HG03280 (cell line): ENCODE results near the gene TEX2.

ENCODE experiments used
- ATAC-seq: cut with Tn5 transposase; IDR thresholded peaks from one replicate; pipeline ENCODE4 v1.9.1; 2021; ENCODE audit warnings: mild to moderate bottlenecking, moderate library complexity; ENCODE audit not compliant: unreplicated experiment

The TEX2 gene

DNA sequence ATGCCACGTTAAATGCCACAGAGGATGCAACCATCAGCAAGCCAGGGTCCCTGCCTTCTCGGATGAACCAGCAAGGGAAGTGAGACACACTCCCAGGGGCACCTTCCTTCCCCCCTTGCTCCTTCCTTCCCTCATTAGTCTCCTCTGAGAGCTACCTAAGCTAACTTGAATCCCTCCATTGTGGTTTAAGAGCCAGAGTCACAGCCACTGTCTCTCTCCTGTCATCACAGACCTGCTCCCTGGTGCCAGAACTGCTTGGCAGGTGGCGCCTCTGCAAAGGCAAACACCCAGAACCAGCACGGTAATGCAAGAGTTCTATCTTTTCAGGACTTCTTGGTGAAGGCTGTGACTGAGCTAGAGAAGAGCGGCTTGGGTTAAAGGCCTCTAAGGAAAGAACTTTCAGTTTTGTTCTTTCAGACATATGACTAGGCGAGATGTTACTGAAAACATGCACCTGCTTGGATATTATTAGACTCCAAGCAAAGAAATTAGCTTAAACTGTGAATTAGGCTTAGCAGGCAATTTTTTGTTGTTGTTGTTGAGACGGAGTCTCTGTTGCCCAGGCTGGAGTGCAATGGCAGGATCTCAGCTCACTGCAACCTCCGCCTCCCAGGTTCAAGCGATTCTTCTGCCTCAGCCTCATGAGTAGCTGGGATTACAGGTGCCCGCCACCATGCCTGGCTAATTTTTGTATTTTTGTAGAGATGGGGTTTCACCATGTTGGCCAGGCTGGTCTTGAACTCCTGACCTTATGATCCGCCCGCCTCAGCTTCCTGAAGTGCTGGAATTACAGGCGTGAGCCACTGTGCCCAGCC lies 141.9 kb downstream of the TEX2 start:
- peak; percentile 82 for ATAC-seq

DNA sequence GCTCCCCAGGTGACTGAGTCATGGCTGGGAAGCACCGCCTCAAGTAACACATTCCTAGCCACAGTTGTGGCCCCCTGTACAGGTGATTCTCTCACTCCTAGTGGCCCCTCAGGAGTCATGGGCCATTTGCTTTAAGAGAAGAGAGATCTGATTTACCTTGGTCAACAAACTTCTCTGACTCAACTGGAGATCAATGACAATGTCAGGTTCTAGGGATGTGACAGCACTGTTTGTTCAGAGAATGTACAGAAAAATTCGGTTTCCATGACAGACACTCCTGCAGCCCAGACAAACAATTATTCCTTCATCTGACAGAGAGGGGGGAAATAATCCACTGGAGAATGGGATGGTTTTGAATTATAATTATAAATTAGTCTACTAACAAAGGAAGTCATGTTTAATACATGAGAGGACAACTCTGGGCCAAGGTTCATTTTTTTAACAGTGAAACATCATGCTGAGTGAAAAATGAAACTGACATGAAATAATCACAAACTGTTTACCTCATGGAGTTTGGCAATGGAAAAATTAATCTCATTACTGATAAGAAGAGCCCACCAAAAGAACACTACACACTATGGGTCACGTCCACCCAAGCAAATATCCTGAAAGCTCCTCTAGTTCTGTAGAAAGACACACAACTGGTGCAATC lies 142.8 kb downstream of the TEX2 start:
- no peak for ATAC-seq

DNA sequence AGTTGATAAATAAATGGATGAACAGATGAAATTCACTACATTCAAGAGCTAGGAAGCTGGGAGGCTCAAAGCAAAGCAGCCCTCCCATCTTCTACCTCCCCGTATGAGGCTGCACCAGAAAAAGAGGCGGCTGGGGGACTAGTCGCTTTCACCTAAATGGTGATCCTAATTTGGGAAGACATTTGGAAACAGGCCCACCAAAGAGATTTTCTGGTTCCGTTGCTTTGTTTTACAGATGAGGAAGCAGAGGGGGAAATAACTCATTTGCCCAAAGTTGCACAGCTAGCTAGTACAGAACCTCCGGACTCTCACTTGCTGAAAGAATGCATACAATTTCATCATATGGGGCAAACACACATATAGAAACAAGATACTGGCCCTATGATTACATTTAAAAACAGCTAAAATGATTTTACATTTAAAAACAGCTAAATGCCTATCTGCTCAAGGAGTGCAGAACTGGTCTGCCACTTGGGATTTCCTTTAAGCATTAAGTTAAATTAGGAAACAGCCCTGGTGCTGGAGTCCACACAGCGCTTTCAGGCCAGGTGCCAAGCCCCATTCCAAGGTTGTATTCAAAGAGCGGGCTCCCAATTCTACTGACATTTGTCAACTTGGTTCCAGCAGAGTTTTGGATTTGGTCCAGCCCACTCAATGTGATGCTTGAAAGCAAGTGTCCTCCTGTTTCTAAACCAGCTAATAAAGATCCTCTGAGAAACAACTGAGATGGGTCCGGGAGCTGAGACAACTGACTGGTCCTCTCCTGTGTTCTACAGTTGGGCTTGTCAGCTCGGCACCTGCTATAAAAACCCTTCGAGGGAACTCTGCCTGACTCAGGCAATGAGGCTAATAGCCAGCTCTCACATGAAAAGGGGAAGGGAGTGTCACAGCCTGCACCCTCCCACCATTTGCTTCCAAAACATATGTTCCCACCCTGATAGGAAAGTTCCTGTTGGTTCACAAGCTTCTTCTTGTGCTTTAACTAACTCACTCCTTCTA lies 144.8 kb downstream of the TEX2 start:
- no peak for ATAC-seq

DNA sequence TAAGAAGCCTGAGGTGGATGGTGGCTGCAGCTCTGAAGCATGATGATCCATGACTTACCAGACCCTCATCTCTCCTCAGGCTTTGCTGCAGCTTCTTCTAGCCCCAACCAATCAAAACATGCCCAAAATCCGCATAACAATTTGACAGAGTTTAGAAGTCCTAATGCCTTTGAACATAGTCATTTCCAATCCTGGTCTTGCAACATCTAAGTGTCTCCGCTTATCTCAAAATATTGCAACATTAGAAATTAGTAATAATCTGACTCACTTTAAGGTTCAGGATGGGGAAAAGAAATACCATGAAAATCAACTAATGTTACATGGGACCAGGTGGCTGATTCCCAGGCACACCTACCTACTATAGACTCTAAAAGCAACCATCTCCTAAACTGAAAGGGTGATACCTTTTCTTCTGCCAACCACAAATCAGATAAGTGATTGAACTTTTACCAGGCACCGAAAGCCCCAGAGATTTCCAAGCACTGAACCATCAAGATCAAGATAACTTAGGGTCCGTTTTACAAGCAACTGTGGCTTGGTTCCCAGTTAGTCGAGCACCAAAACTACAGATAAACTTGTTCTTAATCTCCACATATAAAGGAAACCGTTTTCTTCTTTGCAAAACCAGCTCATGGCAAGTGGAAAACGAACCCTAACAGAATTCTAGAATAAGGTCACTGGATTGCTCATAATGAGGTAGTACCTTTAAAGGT lies 147.1 kb downstream of the TEX2 start:
- ATAC-seq = no peak

DNA sequence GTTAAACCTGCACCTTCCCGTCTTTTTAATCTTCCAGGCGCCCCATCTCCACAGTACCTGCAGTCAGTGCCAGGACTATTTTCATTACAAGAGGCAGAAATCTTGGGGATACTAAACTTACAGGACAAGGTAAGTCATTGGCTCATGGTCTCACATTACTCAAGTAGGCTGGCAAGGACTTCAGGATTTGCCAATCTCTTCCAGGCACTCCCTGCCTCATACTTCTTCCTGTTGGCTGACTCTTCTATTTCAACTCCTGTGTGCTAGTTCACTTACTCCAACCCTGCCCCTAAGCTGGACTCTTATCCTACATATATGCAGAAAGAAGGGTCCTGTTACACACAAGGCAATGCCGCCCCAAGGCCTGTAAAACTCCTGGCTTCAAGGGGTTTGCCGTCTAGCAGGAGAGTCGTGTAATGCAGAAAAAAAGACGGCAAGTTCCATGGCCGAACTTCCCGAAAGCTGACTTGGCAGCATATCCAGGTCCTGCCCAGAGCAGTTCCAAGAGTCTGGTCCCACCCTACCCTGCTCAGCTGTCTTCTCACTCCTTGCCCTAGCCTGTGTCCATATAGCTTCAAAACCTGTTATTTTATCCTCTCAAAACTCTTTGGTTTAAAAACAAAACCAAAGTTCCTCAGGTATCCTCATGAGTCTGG lies 147.9 kb downstream of the TEX2 start:
- ATAC-seq = no peak

DNA sequence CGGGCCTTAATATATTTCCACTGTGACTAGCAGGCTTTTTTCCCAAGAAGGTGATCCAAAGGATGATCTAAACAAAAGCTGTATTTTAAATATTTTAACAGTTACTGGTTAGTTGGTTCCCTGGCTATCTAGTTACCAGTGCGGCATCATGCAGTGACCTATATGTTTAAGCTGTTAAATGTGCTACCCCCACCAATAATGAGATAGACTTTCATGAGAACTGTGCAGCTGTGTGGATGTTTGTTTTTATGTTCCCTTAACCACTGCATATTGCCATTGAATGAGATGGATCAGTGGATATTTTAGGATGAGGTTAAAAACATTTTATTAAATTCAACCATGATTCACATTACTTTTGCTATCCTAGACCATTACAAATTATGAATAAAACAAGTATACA lies 150.1 kb downstream of the TEX2 start:
- no peak for ATAC-seq

DNA sequence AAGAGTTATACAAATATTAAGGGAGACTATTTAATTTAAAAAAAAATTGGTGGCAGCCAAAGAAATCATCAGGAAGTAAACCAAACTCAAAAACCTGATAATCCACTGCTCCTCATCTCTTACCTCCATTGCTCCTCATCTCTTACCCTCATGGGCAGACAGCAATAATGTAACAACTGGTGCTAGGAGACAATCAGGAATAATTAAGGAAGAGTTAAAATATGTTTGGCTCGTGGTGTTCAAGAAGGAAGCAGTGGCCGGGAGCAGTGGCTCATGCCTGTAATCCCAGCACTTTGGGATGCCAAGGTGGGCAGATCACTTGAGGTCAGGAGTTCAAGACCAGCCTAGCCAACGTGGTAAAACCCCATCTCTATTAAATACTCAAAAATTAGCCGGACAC lies 151.2 kb downstream of the TEX2 start:
- ATAC-seq = no peak

DNA sequence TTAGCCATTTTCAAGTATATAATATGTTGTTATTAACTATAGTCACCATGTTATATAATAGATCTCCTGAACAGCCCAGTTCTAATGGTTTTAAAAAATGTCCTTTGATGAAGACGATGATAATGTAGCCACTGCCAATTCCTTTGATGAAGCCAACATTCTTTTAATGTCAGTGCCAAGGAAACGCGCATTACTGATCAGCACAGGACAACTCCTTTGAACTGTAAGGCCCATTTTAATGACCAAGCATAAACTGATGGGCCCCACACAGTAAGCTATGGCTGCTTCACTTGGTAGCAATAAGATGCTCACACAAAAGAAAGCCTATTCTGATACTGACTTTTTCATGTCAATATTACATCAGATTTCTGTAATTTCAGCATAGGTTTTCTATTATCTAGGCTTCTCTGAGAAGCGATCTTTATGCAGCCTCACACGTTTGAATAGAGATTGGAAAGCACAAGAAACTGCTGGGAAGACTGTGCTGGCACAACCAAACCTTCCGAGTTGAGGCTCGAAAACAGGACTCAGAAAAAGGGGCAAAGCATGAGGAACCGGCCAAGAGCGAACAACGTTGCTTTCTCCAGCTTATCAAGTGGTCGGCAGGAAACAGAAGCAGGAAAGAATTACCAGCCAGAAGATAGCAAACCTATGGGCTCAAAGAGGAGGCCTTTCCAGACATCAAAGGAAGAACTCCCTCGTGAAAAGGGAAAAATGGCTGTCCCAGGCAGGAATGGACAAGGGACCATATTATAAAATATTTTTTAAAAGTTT lies 152.5 kb downstream of the TEX2 start:
- no peak for ATAC-seq

DNA sequence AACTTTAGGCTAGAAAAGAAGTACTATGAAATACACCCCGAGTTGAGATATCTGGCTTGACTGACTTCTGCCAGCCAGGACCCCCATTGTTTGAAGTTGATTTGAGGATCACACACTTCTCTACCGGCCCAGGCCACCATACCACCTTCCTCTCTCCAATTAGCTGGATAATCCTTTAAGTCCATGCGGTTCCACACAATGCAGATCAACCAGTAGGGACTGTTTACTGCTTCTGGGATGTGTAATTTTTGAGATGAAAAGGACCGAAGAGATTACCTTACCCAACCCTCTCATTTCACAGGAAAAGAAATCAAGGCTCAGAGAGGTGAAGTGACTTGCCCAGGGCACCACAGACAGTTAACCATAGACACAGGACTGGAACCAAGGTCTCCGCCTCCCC lies 153.7 kb downstream of the TEX2 start:
- ATAC-seq = no peak

DNA sequence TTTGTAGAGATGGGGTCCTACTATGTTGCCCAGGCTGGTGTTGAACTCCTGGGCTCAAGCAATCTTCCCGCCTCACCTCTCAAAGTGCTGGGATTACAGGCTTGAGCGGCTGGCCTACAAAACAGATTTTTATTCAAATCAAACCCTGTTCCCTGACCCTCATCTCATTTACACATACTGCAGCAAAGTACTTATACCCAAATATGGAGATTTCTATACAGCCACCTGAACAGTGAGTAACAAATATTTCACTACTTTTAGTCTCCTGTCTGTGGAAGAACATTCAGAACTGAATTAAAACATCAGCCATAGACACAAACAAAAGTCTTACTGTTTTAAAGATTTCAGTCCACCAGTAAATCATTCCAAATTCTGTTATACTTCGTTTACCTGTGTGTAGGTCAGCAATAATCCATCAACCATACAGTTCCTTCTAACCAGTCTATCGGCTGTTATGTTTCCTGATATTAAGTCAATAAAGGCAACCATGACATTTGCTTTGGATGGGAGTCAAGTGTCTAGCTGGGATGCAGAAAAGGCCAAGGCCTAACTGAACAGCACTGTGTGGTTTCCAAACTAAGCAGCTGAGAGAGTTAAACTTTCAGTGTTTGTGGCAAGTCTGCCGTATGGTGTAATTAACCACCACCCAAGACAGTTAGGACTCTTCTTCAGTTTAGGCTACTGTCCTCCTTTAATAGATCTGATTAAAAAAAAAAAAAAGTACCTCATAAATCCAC lies 155.4 kb downstream of the TEX2 start:
- no peak for ATAC-seq

DNA sequence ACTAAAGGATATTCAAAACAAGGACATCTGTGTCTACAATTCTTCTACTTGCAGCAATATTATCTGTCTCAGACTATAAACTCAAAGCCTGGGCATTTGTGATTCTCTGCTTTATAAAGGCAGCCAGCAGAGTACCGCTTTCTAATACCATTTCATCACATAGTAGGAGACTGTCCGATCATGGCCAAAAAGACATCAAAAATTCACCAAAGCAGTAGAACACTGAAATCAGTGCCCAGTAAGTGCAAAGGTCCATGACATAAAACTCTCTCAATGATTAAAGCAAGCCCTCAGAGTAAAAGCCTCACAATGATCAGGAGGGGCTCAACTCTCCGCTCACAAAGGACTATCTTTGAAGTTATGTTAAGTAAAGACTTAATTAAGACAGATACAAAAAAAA lies 156.1 kb downstream of the TEX2 start:
- no peak for ATAC-seq

DNA sequence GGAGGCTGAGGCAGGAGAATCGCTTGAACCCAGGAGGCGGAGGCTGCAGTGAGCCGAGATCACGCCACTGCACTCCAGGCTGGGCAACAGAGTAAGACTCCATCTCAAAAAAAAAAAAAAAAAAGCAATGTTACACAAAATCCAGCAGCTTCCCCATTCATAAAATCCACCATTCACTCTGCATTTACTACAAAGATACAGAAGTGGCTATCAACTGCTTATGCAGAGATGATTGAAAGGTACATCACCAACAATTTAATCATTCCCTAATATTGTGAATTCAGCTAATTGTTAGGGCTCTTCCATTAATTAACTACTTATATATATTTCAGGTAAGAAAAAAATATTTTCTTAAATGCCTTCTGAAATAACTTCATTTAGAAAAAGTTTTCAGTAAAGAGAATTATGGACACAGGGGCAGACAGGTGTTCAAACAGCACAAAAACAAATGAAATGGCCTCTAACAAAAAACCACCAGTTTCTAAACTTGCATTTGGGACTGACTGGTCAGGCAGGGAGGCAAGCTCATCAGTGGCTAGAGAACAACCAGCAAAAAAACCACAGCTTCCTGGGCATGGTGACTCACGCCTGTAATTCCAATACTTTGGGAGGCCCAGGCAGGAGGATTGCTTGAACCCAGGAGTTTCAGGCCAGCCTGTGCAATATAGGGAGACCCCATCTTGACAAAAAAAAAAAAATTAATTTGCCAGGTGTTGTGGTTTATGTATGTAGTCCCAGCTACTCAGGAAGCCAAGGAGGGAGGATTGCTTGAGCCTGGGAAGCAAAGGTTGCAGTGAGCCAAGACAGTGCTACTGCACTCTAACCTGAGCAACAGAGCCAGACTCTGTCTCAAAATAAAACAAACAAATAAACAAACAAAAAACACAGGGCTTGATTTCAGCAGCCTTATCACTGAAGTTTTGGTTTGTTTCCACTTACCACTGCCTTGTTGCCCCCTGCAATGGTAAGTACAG lies 159.4 kb downstream of the TEX2 start:
- no peak for ATAC-seq

DNA sequence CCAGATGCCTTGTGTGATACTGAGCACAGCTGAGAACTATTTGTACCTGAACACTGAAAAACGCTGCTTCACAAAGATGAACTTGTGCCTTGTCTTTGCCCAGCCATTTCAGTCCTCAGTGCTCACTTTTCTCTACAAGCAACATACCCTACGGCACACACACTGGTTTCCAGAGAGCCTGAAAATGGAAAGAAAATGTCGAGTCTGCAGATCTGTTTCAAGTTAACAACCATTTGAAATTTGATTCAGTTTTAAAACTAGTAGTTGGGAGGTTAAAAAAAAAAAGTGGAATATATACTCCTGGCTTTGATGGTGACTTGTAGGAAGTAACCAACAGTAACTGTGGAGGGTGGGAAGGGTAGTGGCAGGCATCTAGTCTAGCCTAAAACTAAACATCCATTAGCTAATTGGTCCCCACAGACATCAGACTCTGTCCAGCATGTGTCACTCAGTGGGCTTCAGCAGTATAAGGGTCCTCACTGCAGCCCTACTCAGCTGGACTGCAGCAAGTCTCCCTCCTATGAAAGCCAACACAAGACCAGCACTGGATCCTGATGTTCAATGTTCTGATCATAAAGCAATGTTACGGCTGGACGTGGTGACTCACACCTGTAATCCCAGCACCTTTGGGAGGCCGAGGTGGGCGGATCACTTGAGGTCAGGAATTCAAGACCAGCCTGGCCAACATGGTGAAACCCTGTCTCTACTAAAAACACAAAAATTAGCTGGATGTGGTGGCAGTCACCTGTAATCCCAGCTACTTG lies 160.3 kb downstream of the TEX2 start:
- ATAC-seq = no peak

DNA sequence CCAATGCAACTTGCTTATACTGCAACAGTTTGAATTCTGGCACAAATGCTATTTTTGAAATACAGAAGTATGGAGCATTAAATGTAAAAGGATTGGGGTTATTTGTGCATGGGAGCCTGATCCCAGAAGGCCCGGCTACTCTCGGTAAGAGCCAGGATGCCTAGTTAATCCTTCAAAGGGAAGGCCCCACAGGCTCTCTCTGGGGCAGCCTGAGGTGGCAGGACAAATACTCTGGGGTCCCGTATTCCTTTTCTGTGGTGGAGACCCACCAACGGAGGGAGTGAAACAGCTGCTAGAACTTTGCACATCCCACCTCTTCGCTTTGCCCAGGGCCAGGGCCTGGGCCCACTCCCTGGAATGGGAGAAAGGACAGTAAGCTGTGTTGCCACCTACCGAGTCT lies 163.5 kb downstream of the TEX2 start:
- no peak for ATAC-seq
